Kidney (tissue), 14 donors: Measurements from ENCODE around the gene FANCC. TPM values are rescaled to one million over a fixed set of nuclear protein-coding genes. Genes with fewer than 3 reads are reported as not detected.

Source experiments
- DNase-seq, 5 donors: peaks; one replicate each; pipeline ENCODE4 v3.0.0-alpha.2; 2013 to 2020
- FAIRE-seq: peaks from 2 replicates; lab custom pipeline; 2012; peaks lifted over from hg19 to GRCh38; lab: Jason Lieb, UNC
- H3K27ac ChIP-seq, 2 donors: one replicate each; pipeline ENCODE4 v1.7.0; 2013; ENCODE audit warnings: low read depth in 2 of 2, low read length in 2 of 2, inconsistent platforms in 1 of 2
- H3K27me3 ChIP-seq: one replicate; pipeline ENCODE4 v1.7.1; 2013; ENCODE audit warnings: low read length, inconsistent platforms; ENCODE audit not compliant: control insufficient read depth, insufficient read depth
- H3K36me3 ChIP-seq, 3 donors: one replicate each; pipeline versions ENCODE4 v1.7.0 to v1.7.1; 2013; ENCODE audit warnings: low read length in 3 of 3, control low read depth in 1 of 3, inconsistent platforms in 1 of 3; ENCODE audit not compliant: insufficient read depth in 3 of 3, control insufficient read depth in 2 of 3
- H3K4me1 ChIP-seq, 3 donors: one replicate each; pipeline versions ENCODE4 v1.7.0 to v1.7.1; 2013; ENCODE audit warnings: low read length in 3 of 3, inconsistent platforms in 1 of 3, low read depth in 1 of 3; ENCODE audit not compliant: control insufficient read depth in 2 of 3, insufficient read depth in 2 of 3
- H3K4me3 ChIP-seq, 3 donors: one replicate each; pipeline versions ENCODE4 v1.7.0 to v1.8.1; 2013; ENCODE audit warnings: low read length in 3 of 3, control low read depth in 1 of 3, inconsistent platforms in 1 of 3
- H3K9ac ChIP-seq, 3 donors: one replicate each; pipeline versions ENCODE4 v1.7.0 to v1.7.1; 2013; ENCODE audit warnings: low read length in 3 of 3, control low read depth in 1 of 3, inconsistent platforms in 1 of 3
- H3K9me3 ChIP-seq, 3 donors: one replicate each; pipeline versions ENCODE4 v1.7.0 to v1.7.1; 2013; ENCODE audit warnings: low read length in 3 of 3, control low read depth in 1 of 3, inconsistent platforms in 1 of 3; ENCODE audit not compliant: control insufficient read depth in 2 of 3, insufficient read depth in 1 of 3
- CTCF ChIP-seq: IDR thresholded peaks from 3 replicates; pipeline ENCODE4 v1.5.1; 2012; ENCODE audit warnings: mild to moderate bottlenecking, moderate library complexity, borderline replicate concordance; ENCODE audit not compliant: insufficient read depth; ENCODE audit errors: extremely low read depth
- intact Hi-C: fragments of 100-400 bp; cut with DNase I; formaldehyde crosslinking; loops from one replicate; pipeline ENCODE4 v1.11.1; 2022
- polyA plus RNA-seq: library from polyadenylated mRNA; stranded (reverse); fragments of 350-450 nt; fragmentation: Illumina TruSeq; extraction: RNeasy Lipid Tissue Mini Kit (QIAGEN cat#74804); gene quantifications from one replicate; pipeline ENCODE4 v1.2.3, GENCODE V29; 2014; ENCODE audit warnings: low read depth, low replicate concordance; ENCODE audit not compliant: insufficient read depth
- total RNA-seq: library from RNA; stranded (reverse); fragmentation: NEBNext Ultra II Directional; extraction: Animal tissue kit (Norgen Biotek cat#: 25700); gene quantifications from one replicate; pipeline ENCODE4 v1.2.1, GENCODE V29; 2021
- donor health status: control.
- donor health status: control.
- donor health status: control.
- donor health status: control.
- donor health status: control.
- donor health status: DM: yes; HTN: yes; CAD: no.
- donor health status: Normal renal cell carcinoma (clear cell type).

Gene FANCC
- total and polyA plus RNA-seq, 2 donors from 2014 or later: 7.5 to 10.8 TPM

GRCh38 chr9:95105519-95106287 lies 211.8 kb downstream of the FANCC start:
- Histone ChIP-seq H3K27ac (peak overlapping the region in 1 of 2 donors; percentile 7), H3K9ac (no peak overlapping the region), H3K9me3 (no peaks in the 10 kb centered on the region), H3K4me1 (peaks cover 4 to 19% (median 9%) of the 10 kb centered on the region in 3 donors), H3K27me3 (no peaks in the 10 kb centered on the region), H3K36me3 (peaks cover 2 to 27% (median 12%) of the 10 kb centered on the region in 3 donors), H3K4me3 (no peak overlapping the region)
- FAIRE-seq (no peak), DNase-seq (peak in 1 of 5 donors; percentile 46)
- TF ChIP-seq CTCF: no peak
- intact Hi-C loops: no loop called here

GRCh38 chr9:95104980-95105379 lies 212.5 kb downstream of the FANCC start:
- no peak for TF ChIP-seq CTCF
- intact Hi-C loops: no loop called here
- no peak for FAIRE-seq
- H3K4me3 ChIP-seq: no peak overlapping the region
- H3K4me1 ChIP-seq: peaks cover 4 to 24% (median 14%) of the 10 kb centered on the region in 3 donors
- no peak overlapping the region for H3K9ac ChIP-seq
- H3K27ac ChIP-seq: no peak overlapping the region
- peaks cover 2 to 25% (median 12%) of the 10 kb centered on the region in 3 donors for H3K36me3 ChIP-seq
- peak in 1 of 5 donors; percentile 65 for DNase-seq
- H3K9me3 ChIP-seq: no peaks in the 10 kb centered on the region
- H3K27me3 ChIP-seq: no peaks in the 10 kb centered on the region

GRCh38 chr9:95104581-95104960 lies 212.9 kb downstream of the FANCC start:
- intact Hi-C loops: no loop called here
- Histone ChIP-seq H3K4me3 (no peak overlapping the region), H3K36me3 (peaks cover 2 to 25% (median 9%) of the 10 kb centered on the region in 3 donors), H3K9me3 (no peaks in the 10 kb centered on the region), H3K4me1 (peaks cover 4 to 28% (median 14%) of the 10 kb centered on the region in 3 donors), H3K27me3 (no peaks in the 10 kb centered on the region), H3K9ac (no peak overlapping the region), H3K27ac (no peak overlapping the region)
- DNase-seq (peak in 1 of 5 donors; percentile 62), FAIRE-seq (no peak)
- no peak for TF ChIP-seq CTCF
